Caco-2 (cell line): Measurements from ENCODE around the gene AUTS2. TPM values are rescaled to one million over a fixed set of nuclear protein-coding genes. Genes with fewer than 3 reads are reported as not detected.

ENCODE experiments used
- BruUV-seq: library from RNA; stranded (reverse); fragments of 400-500 nt; replicated peaks from 2 replicates; lab custom pipeline; 2021; lab: Mats Ljungman, UMichigan
- CTCF ChIA-PET: fragments of 300-600 bp; sonication (Branson Sonifier 250); formaldehyde crosslinking; loops from one replicate; lab custom pipeline; 2022; ENCODE audit warnings: antibody characterized with exemption; lab: Charles Lee
- POLR2A ChIA-PET: fragments of 300-600 bp; sonication (Branson Sonifier 250); formaldehyde crosslinking; loops from one replicate; lab custom pipeline; 2022; ENCODE audit warnings: antibody characterized with exemption; lab: Charles Lee
- DNase-seq, 2 experiments: peaks; one replicate each; pipeline versions ENCODE4 v3.0.0 to v3.0.0-alpha.2; 2020 to 2022
- H3K27me3 ChIP-seq: replicated peaks from 2 replicates; pipeline ENCODE4 v1.6.0; 2011; ENCODE audit warnings: low read length; ENCODE audit not compliant: control insufficient read depth, insufficient read depth
- H3K36me3 ChIP-seq: 2 replicates; pipeline ENCODE4 v1.5.1; 2011; ENCODE audit warnings: low read length; ENCODE audit not compliant: control insufficient read depth, insufficient read depth
- H3K4me1 ChIP-seq: fragments of 250-450 bp; sonication (Bioruptor Pico); 2 replicates; pipeline ENCODE4 v1.5.1; 2020; ENCODE audit warnings: mild to moderate bottlenecking
- H3K4me3 ChIP-seq: 2 replicates; pipeline ENCODE4 v1.5.1; 2011; ENCODE audit warnings: low read depth, mild to moderate bottlenecking, control low read depth, low read length
- H3K9me3 ChIP-seq: fragments of 250-450 bp; sonication (Bioruptor Pico); 2 replicates; pipeline ENCODE4 v1.5.1; 2020; ENCODE audit warnings: mild to moderate bottlenecking, moderate library complexity
- H3K27ac Mint-ChIP-seq: one replicate; pipeline ENCODE4 v1.8.0; 2022; ENCODE audit warnings: mixed read lengths; ENCODE audit not compliant: unreplicated experiment
- H3K27me3 Mint-ChIP-seq: one replicate; pipeline ENCODE4 v1.8.0; 2022; ENCODE audit warnings: mixed read lengths; ENCODE audit not compliant: insufficient read depth, unreplicated experiment
- H3K36me3 Mint-ChIP-seq: one replicate; pipeline ENCODE4 v1.8.0; 2022; ENCODE audit warnings: mild to moderate bottlenecking, mixed read lengths; ENCODE audit not compliant: insufficient read depth, unreplicated experiment
- H3K4me1 Mint-ChIP-seq: one replicate; pipeline ENCODE4 v1.8.0; 2022; ENCODE audit warnings: low read depth, mixed read lengths; ENCODE audit not compliant: unreplicated experiment
- H3K4me3 Mint-ChIP-seq: one replicate; pipeline ENCODE4 v1.8.0; 2022; ENCODE audit warnings: mild to moderate bottlenecking, moderate library complexity, mixed read lengths; ENCODE audit not compliant: unreplicated experiment
- H3K9me3 Mint-ChIP-seq: one replicate; pipeline ENCODE4 v1.8.0; 2022; ENCODE audit warnings: mixed read lengths; ENCODE audit not compliant: unreplicated experiment
- intact Hi-C: fragments of 100-400 bp; cut with micrococcal nuclease; formaldehyde crosslinking; loops from one replicate; pipeline ENCODE4 v1.10.0; 2022; ENCODE audit not compliant: unreplicated experiment
- total RNA-seq: library from RNA; stranded (reverse); gene quantifications from 2 replicates; pipeline ENCODE4 v1.2.3, GENCODE V29; 2022
- TF ChIP-seq, protein P1 (sequence below), 2 experiments: fragments of 200-600 bp in 1 of 2; IDR thresholded peaks; 1 replicate in 1 of 2; 2 replicates in 1 of 2; pipeline versions ENCODE4 v1.5.1 to v1.8.0; 2011 to 2022; ENCODE audit warnings: antibody characterized with exemption in 1 of 2, control low read depth in 1 of 2, inconsistent platforms in 1 of 2, low read depth in 1 of 2, low read length in 1 of 2, mild to moderate bottlenecking in 1 of 2, moderate library complexity in 1 of 2; ENCODE audit not compliant: insufficient read depth in 1 of 2, severe bottlenecking in 1 of 2, unreplicated experiment in 1 of 2

The AUTS2 gene
- total RNA-seq, 1 experiment from 2014 or later = 37.1 TPM

DNA sequence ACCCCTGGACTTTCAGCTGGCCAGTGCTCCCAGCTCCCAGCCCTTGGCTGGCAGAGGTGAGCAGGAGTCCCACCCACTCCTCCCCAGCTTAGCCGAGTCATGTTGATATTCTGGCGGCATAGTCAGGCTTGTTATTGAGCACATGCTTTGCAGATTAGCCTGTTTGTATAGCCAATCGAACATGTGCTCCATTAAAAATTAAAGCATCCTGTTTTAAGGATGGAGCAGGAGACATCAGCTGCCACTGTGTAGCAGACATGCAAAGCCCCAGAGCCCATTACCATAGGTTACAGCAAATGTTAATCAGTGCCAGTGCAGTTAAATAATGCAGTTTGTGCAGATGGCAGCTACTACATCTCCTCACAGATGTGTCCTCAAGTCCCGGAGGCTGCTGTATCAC is 959.1 kb downstream of the AUTS2 start:
- no peaks in the 10 kb centered on the region for H3K36me3 Mint-ChIP-seq

DNA sequence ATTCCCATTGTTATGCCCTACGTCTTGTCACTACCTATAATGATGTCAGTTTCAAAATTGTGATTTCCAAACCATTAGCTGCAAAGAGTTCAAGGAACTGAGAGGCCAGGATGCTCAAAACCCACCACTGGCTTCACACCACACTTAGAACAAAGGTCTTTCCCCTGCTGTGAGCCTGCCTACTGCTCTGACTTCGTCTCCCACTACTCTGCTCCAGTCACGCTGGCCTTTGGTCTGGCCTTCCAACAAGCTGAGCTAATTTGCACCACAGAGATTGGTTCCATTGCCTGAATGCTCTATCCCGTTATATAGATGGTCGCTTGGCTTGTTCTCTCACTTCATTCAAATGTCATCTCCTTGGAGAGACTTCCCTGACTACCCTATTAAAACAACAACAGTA is 961.5 kb downstream of the AUTS2 start:
- Mint-ChIP-seq H3K27ac (no peak overlapping the region), H3K9me3 (peaks cover 19% of the 10 kb centered on the region), H3K4me1 (no peaks in the 10 kb centered on the region), H3K27me3 (peaks cover 4% of the 10 kb centered on the region), H3K4me3 (no peak overlapping the region), H3K36me3 (no peaks in the 10 kb centered on the region)
- H3K36me3 ChIP-seq = no peaks in the 10 kb centered on the region
- TF ChIP-seq, protein P1, sequence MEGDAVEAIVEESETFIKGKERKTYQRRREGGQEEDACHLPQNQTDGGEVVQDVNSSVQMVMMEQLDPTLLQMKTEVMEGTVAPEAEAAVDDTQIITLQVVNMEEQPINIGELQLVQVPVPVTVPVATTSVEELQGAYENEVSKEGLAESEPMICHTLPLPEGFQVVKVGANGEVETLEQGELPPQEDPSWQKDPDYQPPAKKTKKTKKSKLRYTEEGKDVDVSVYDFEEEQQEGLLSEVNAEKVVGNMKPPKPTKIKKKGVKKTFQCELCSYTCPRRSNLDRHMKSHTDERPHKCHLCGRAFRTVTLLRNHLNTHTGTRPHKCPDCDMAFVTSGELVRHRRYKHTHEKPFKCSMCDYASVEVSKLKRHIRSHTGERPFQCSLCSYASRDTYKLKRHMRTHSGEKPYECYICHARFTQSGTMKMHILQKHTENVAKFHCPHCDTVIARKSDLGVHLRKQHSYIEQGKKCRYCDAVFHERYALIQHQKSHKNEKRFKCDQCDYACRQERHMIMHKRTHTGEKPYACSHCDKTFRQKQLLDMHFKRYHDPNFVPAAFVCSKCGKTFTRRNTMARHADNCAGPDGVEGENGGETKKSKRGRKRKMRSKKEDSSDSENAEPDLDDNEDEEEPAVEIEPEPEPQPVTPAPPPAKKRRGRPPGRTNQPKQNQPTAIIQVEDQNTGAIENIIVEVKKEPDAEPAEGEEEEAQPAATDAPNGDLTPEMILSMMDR (IDR thresholded peaks at IDR 0.05; ENCODE audit: insufficient read depth in 1 of 2, low read depth in 1 of 2, low read length in 1 of 2, severe bottlenecking in 1 of 2, unreplicated experiment in 1 of 2) = no peak
- H3K4me3 ChIP-seq = no peak overlapping the region
- no peaks in the 10 kb centered on the region for H3K27me3 ChIP-seq
- BruUV-seq = no TSS peak
- no peak for DNase-seq
- no peaks in the 10 kb centered on the region; the same call in 1 of the 2 replicates for H3K9me3 ChIP-seq
- POLR2A ChIA-PET = no interaction called here
- CTCF ChIA-PET = no interaction called here
- intact Hi-C loops = no loop called here
- H3K4me1 ChIP-seq = no peaks in the 10 kb centered on the region

More for the DNA sequence above, 959.1 kb downstream of the AUTS2 start:
- CTCF ChIA-PET = no interaction called here
- no peaks in the 10 kb centered on the region for H3K4me1 ChIP-seq
- no peak overlapping the region for H3K4me3 Mint-ChIP-seq
- H3K27me3 ChIP-seq = no peaks in the 10 kb centered on the region
- intact Hi-C loops = no loop called here
- peaks cover 19% of the 10 kb centered on the region for H3K9me3 Mint-ChIP-seq
- TF ChIP-seq, protein P1 (IDR thresholded peaks at IDR 0.05; ENCODE audit: insufficient read depth in 1 of 2, low read depth in 1 of 2, low read length in 1 of 2, severe bottlenecking in 1 of 2, unreplicated experiment in 1 of 2) = no peak
- no peak for DNase-seq
- H3K9me3 ChIP-seq = no peaks in the 10 kb centered on the region; the same call in 1 of the 2 replicates
- no TSS peak for BruUV-seq
- no peaks in the 10 kb centered on the region for H3K4me1 Mint-ChIP-seq
- no peak overlapping the region for H3K27ac Mint-ChIP-seq
- POLR2A ChIA-PET = no interaction called here
- H3K36me3 ChIP-seq = no peaks in the 10 kb centered on the region
- no peaks in the 10 kb centered on the region for H3K27me3 Mint-ChIP-seq
- H3K4me3 ChIP-seq = no peak overlapping the region

DNA sequence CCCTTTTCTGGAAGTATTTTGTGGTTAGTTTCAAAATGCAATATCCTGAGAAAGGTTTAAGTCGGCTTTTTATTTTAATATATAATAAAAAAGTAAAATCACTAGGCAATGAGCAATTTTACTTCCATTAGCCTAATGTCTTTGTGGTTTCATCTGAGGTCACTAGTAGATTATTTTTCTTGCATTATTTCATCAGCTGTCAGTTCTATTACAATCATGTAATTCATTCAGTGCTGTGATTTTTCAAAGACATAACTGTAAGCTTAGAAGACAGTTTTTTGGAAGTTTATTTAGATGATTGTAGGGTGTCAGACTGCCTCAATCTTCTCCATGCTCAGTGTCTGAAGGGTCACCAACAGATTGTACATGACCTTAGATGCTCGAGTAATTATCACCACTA is 965.7 kb downstream of the AUTS2 start:
- H3K27ac Mint-ChIP-seq = no peak overlapping the region
- H3K4me3 ChIP-seq = no peak overlapping the region
- BruUV-seq = no TSS peak
- H3K27me3 Mint-ChIP-seq = peaks cover 4% of the 10 kb centered on the region
- peaks cover 16% of the 10 kb centered on the region for H3K9me3 Mint-ChIP-seq
- H3K4me1 ChIP-seq = peaks cover 6% of the 10 kb centered on the region
- H3K4me1 Mint-ChIP-seq = peaks cover 4% of the 10 kb centered on the region
- DNase-seq = no peak
- H3K4me3 Mint-ChIP-seq = no peak overlapping the region
- no peaks in the 10 kb centered on the region for H3K9me3 ChIP-seq
- no peaks in the 10 kb centered on the region for H3K36me3 Mint-ChIP-seq
- TF ChIP-seq, protein P1 (IDR thresholded peaks at IDR 0.05; ENCODE audit: insufficient read depth in 1 of 2, low read depth in 1 of 2, low read length in 1 of 2, severe bottlenecking in 1 of 2, unreplicated experiment in 1 of 2) = no peak
- intact Hi-C loops = no loop called here
- no peaks in the 10 kb centered on the region for H3K27me3 ChIP-seq
- CTCF ChIA-PET = no interaction called here
- H3K36me3 ChIP-seq = no peaks in the 10 kb centered on the region
- POLR2A ChIA-PET = no interaction called here
